ENCODE data around the gene PBRM1. TPM values are rescaled to one million over a fixed set of nuclear protein-coding genes. Genes with fewer than 3 reads are reported as not detected.

PBRM1 gene
- total RNA-seq, 1 experiment from 2014 or later = 74.2 TPM

DNA sequence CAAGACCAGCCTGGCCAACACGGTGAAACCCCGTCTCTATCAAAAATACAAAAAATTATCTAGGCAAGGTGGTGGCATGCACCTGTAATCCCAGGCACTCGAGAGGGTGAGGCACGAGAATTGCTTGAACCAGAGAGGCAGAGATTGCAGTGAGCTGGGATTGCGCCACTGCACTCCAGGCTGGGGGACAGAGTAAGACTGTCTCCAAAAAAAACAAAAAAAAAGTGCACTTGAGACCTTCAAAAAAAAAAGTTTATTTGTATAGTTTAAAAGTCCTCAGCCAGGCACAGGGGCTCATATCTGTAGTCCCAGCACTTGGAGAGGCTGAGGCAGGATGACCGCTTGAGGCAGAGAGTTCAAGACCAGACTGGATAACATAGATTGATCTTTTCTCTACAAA is 2.1 kb downstream of the PBRM1 start:
- Histone ChIP-seq H3K23ac (ENCODE audit: insufficient read length, low read depth, low read length) (no peak overlapping the region), H3K18ac (ENCODE audit: insufficient read length, low read depth, low read length) (no peak overlapping the region), H3K27me3 (ENCODE audit: insufficient read depth, low read length) (no peaks in the 10 kb centered on the region), H2BK12ac (ENCODE audit: insufficient read length, low read depth, low read length) (no peak overlapping the region), H2AK5ac (ENCODE audit: insufficient read length, low read length) (no peak overlapping the region), H3K79me1 (ENCODE audit: insufficient read depth, low read depth, low read length, poor library complexity, severe bottlenecking) (peaks cover 13% of the 10 kb centered on the region), H2AFZ (ENCODE audit: low read length) (no peak overlapping the region), H3T11ph (ENCODE audit: low read length) (no peak overlapping the region), H4K5ac (ENCODE audit: insufficient read length, low read depth, low read length) (no peak overlapping the region), H2BK120ac (ENCODE audit: low read depth, low read length, poor library complexity, severe bottlenecking) (no peak overlapping the region), H3K14ac (ENCODE audit: insufficient read depth, low read length) (no peak overlapping the region), H3K4ac (ENCODE audit: low read depth, low read length) (no peak overlapping the region), H4K8ac (replicated peaks; ENCODE audit: insufficient read length, low read depth, low read length) (no peak overlapping the region), H3K9ac (ENCODE audit: extremely low read depth, insufficient read length, low read length) (no peak overlapping the region), H4K91ac (ENCODE audit: insufficient read length, low read depth, low read length) (no peak overlapping the region), H3K4me2 (ENCODE audit: insufficient read depth, insufficient read length, low read length) (no peak overlapping the region), H3K27ac (ENCODE audit: insufficient read length, low read depth, low read length) (no peak overlapping the region), H3K56ac (ENCODE audit: insufficient read length, low read depth, low read length) (no peak overlapping the region), H2BK5ac (ENCODE audit: insufficient read length, low read length) (no peak overlapping the region), H2BK15ac (ENCODE audit: low read depth, low read length) (no peak overlapping the region), H2BK20ac (ENCODE audit: low read depth, low read length, poor library complexity, severe bottlenecking) (no peak overlapping the region), H3K23me2 (ENCODE audit: insufficient read length, low read depth, low read length, poor library complexity, severe bottlenecking) (peaks cover 3% of the 10 kb centered on the region), H3K79me2 (ENCODE audit: insufficient read depth, low read length) (peaks cover 15% of the 10 kb centered on the region; the same call in 1 of the 2 replicates), H3K9me3 (ENCODE audit: control insufficient read depth, low read depth, low read length) (no peaks in the 10 kb centered on the region), H4K20me1 (ENCODE audit: control insufficient read depth, insufficient read depth, insufficient read length) (no peaks in the 10 kb centered on the region), H3K4me1 (ENCODE audit: insufficient read depth, low read length) (no peaks in the 10 kb centered on the region)
- H3K36me3 Mint-ChIP-seq (ENCODE audit: insufficient read depth in 1 of 3, low read depth in 3 of 3) = peaks cover 34 to 51% (median 49%) of the 10 kb centered on the region in 3 experiments
- DNase-seq = no peak
- H3K27me3 Mint-ChIP-seq (ENCODE audit: low read depth) = peaks cover 3% of the 10 kb centered on the region; the same call in 1 of the 2 replicates
- H3K4me3 Mint-ChIP-seq = peak overlapping the region; percentile 30 to 38; a peak in 4 of 5 replicates
- H3K9me3 Mint-ChIP-seq = no peaks in the 10 kb centered on the region
- H3K4me1 Mint-ChIP-seq = peaks cover 24 to 27% of the 10 kb centered on the region in 2 experiments
- WGBS (ENCODE audit: extremely low coverage, insufficient read length, low lambda C conversion rate) = no CpG with 5 or more reads among the region's 6 CpGs
- H3K27ac Mint-ChIP-seq = peak overlapping the region in 1 of 3 experiments; percentile 22; a peak in 1 of 7 replicates
- TF ChIP-seq, protein P1, sequence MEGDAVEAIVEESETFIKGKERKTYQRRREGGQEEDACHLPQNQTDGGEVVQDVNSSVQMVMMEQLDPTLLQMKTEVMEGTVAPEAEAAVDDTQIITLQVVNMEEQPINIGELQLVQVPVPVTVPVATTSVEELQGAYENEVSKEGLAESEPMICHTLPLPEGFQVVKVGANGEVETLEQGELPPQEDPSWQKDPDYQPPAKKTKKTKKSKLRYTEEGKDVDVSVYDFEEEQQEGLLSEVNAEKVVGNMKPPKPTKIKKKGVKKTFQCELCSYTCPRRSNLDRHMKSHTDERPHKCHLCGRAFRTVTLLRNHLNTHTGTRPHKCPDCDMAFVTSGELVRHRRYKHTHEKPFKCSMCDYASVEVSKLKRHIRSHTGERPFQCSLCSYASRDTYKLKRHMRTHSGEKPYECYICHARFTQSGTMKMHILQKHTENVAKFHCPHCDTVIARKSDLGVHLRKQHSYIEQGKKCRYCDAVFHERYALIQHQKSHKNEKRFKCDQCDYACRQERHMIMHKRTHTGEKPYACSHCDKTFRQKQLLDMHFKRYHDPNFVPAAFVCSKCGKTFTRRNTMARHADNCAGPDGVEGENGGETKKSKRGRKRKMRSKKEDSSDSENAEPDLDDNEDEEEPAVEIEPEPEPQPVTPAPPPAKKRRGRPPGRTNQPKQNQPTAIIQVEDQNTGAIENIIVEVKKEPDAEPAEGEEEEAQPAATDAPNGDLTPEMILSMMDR (conservative IDR thresholded peaks at IDR 0.05) = no peak

Measured in H9 (cell line).